HG03571 (cell line): ENCODE results near the gene TIGD2.
"Not testable (repeated sequence)": the region's sequence is repeated elsewhere in the genome, so short reads cannot be mapped to it uniquely, and the experiment has no call there.

Source experiments
- ATAC-seq: cut with Tn5 transposase; IDR thresholded peaks from one replicate; pipeline ENCODE4 v1.9.1; 2021; ENCODE audit not compliant: unreplicated experiment

Gene TIGD2

GRCh38 chr4:89119166-89119565 is 7.8 kb downstream of the TIGD2 start:
- ATAC-seq: no peak

GRCh38 chr4:89119836-89120235 is 8.5 kb downstream of the TIGD2 start:
- no peak for ATAC-seq

GRCh38 chr4:89121387-89122068 is 10.2 kb downstream of the TIGD2 start:
- no peak for ATAC-seq

GRCh38 chr4:89123451-89123851 is 12.1 kb downstream of the TIGD2 start:
- no peak for ATAC-seq

- ATAC-seq: no peak
Measured at GRCh38 chr4:89125901-89126782, 14.8 kb downstream of the TIGD2 start.

- ATAC-seq: no peak
Measured at GRCh38 chr4:89129080-89129640, 17.8 kb downstream of the TIGD2 start.

- ATAC-seq: no peak
Measured at GRCh38 chr4:89134775-89135319, 23.5 kb downstream of the TIGD2 start.

GRCh38 chr4:89136525-89136924 is 25.2 kb downstream of the TIGD2 start:
- ATAC-seq: no peak

- no peak for ATAC-seq
Measured at GRCh38 chr4:89137231-89137630, 25.9 kb downstream of the TIGD2 start.

- no peak for ATAC-seq
Measured at GRCh38 chr4:89137695-89138094, 26.4 kb downstream of the TIGD2 start.

- ATAC-seq: no peak
Measured at GRCh38 chr4:89140168-89140759, 28.9 kb downstream of the TIGD2 start.

GRCh38 chr4:89142691-89143669 is 31.6 kb downstream of the TIGD2 start:
- ATAC-seq: peak; percentile 85

GRCh38 chr4:89144652-89145051 is 33.3 kb downstream of the TIGD2 start:
- not testable (repeated sequence) for ATAC-seq

- no peak for ATAC-seq
Measured at GRCh38 chr4:89146196-89146595, 34.9 kb downstream of the TIGD2 start.

- ATAC-seq: no peak
Measured at GRCh38 chr4:89152972-89153371, 41.6 kb downstream of the TIGD2 start.

GRCh38 chr4:89156174-89156914 is 45.0 kb downstream of the TIGD2 start:
- no peak for ATAC-seq

GRCh38 chr4:89157488-89158024 is 46.2 kb downstream of the TIGD2 start:
- ATAC-seq: no peak

- ATAC-seq: peak; percentile 65
Measured at GRCh38 chr4:89158884-89159503, 47.7 kb downstream of the TIGD2 start.

- ATAC-seq: no peak
Measured at GRCh38 chr4:89160806-89161205, 49.5 kb downstream of the TIGD2 start.
